Body of pancreas (tissue), 4 donors: ENCODE data around the gene CD22. TPM values are rescaled to one million over a fixed set of nuclear protein-coding genes. Genes with fewer than 3 reads are reported as not detected.
"Not testable (repeated sequence)": the region's sequence is repeated elsewhere in the genome, so short reads cannot be mapped to it uniquely, and the experiment has no call there.

Source experiments
- ATAC-seq: fragments of 150-250 bp; one replicate; pipeline ENCODE4 v1.9.1; 2016
- DNase-seq, 4 donors: peaks; one replicate each; pipeline ENCODE4 v3.0.0-alpha.2; 2019
- H3K27ac ChIP-seq, 4 donors: fragments of 200-600 bp; sonication (generic); 1 replicate in 3 of 4; 2 replicates in 1 of 4; pipeline versions ENCODE4 v1.5.1 to v1.6.1; 2016 to 2019; ENCODE audit warnings: mild to moderate bottlenecking in 1 of 4, mixed read lengths in 1 of 4, moderate library complexity in 1 of 4
- H3K27me3 ChIP-seq, 2 donors: fragments of 200-600 bp; sonication (generic); one replicate each; pipeline ENCODE4 v1.6.0; 2016; ENCODE audit warnings: mild to moderate bottlenecking in 1 of 2
- H3K36me3 ChIP-seq, 2 donors: fragments of 200-600 bp; sonication (generic); replicated peaks in 1 of 2; 2 replicates each; pipeline ENCODE4 v1.5.1; 2016; ENCODE audit warnings: low read depth in 2 of 2; ENCODE audit not compliant: insufficient read depth in 1 of 2
- H3K4me1 ChIP-seq: fragments of 200-600 bp; sonication (generic); one replicate; pipeline ENCODE4 v1.6.0; 2016
- H3K4me3 ChIP-seq, 2 donors: fragments of 200-600 bp; sonication (generic); 1 replicate in 1 of 2; 2 replicates in 1 of 2; pipeline ENCODE4 v1.5.1; 2016 to 2019
- H3K9me3 ChIP-seq, 3 donors: fragments of 200-600 bp; sonication (generic); 1 replicate in 2 of 3; 2 replicates in 1 of 3; pipeline ENCODE4 v1.5.1; 2016
- POLR2A ChIP-seq, 3 donors: fragments of 450-650 bp; IDR thresholded peaks; one replicate each; pipeline ENCODE4 v1.6.1; 2016; ENCODE audit warnings: antibody characterized with exemption in 3 of 3, mild to moderate bottlenecking in 2 of 3
- WGBS, 2 donors: methylation state at CpG; one replicate each; pipeline ENCODE4 v1.1.5; 2017; 5-methylcytosine and 5-hydroxymethylcytosine counted together
- intact Hi-C: fragments of 100-400 bp; cut with DNase I; formaldehyde crosslinking; loops from one replicate; pipeline ENCODE4 v1.15.1; 2023
- total RNA-seq, 2 donors: library from RNA; depleted of rRNA; stranded (reverse); fragments of >200 nt; gene quantifications; one replicate each; pipeline ENCODE4 v1.1.0, GENCODE V29; 2016
- TF ChIP-seq, protein P1 (sequence below), 7 experiments: fragments of 450-650 bp in 4 of 7; fragments of 200-600 bp in 3 of 7; sonication (generic) in 3 of 7; IDR thresholded peaks; one replicate each; pipeline ENCODE4 v1.5.1; 2016 to 2019; ENCODE audit warnings: antibody characterized with exemption in 7 of 7

CD22 gene
- total RNA-seq, 2 donors from 2014 or later: 0.52 to 3.0 TPM

DNA sequence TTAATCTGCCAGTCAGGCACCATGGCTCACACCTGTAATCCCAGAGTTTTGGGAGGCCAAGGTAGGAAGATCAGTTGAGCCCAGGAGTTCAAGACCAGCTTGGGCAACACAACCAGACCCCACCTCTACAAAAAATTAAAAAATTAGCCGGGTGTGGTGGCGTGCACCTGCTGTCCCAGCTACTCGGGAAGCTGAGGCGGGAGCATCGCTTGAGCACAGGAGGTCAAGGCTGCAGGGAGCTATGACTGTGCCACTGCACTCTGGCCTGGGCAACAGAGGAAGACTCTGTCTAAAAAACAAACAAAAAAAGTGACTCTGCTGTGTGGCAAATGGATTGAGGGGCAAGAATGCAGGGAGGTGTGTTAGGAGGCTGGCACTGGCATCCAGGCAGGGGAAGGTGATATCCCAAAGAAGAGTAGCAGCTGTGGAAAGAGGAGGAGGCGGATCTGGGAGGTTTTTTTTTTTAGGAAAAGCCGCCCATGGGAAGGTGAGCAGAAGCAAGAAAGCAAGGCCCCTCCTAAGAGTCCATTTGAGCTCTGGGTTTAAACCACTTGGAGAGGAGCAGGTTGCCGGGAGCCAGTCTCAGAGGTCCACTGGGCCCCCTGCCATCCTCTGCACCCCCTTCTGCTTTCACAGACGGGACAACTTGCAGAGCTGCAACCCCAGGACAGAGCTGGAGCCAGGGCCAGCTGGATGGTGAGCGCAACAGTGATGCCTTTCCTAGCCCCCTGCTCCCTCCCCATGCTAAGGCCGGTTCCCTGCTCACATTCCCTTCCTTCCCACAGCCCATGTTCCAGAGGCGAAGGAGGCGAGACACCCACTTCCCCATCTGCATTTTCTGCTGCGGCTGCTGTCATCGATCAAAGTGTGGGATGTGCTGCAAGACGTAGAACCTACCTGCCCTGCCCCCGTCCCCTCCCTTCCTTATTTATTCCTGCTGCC is 44.6 kb upstream of the CD22 start:
- ATAC-seq (no peak), DNase-seq (no peak)
- no peaks in the 10 kb centered on the region for H3K36me3 ChIP-seq
- no peak overlapping the region for H3K4me3 ChIP-seq
- TF ChIP-seq POLR2A (IDR thresholded peaks at IDR 0.05): peak in 1 of 3 donors; percentile 12
- TF ChIP-seq, protein P1, sequence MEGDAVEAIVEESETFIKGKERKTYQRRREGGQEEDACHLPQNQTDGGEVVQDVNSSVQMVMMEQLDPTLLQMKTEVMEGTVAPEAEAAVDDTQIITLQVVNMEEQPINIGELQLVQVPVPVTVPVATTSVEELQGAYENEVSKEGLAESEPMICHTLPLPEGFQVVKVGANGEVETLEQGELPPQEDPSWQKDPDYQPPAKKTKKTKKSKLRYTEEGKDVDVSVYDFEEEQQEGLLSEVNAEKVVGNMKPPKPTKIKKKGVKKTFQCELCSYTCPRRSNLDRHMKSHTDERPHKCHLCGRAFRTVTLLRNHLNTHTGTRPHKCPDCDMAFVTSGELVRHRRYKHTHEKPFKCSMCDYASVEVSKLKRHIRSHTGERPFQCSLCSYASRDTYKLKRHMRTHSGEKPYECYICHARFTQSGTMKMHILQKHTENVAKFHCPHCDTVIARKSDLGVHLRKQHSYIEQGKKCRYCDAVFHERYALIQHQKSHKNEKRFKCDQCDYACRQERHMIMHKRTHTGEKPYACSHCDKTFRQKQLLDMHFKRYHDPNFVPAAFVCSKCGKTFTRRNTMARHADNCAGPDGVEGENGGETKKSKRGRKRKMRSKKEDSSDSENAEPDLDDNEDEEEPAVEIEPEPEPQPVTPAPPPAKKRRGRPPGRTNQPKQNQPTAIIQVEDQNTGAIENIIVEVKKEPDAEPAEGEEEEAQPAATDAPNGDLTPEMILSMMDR (IDR thresholded peaks at IDR 0.05): no peak
- no peak overlapping the region for H3K27ac ChIP-seq
- H3K4me1 ChIP-seq: peaks cover 44% of the 10 kb centered on the region
- no peaks in the 10 kb centered on the region for H3K27me3 ChIP-seq
- intact Hi-C loops: no loop called here
- no peaks in the 10 kb centered on the region for H3K9me3 ChIP-seq
- 76 to 86% methylated on average over 17 of the region's 17 CpGs for WGBS, 2 donors

DNA sequence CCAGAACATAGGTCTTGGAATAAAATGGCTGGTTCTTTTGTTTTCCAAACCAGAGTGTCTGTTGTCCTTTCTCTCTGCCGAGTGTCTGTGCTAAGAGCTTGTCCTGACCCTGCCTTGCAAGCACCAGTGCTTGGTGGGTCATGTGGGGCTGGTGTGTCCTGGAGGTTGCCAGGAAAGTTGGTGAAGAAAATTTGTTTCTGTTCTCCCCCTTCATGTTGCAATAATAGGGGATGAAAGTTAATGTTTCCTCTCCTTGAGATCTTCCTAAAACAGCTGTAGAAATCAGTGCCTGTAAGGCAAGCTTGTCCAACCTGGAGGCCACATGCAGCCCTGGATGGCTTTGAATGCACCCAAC is 43.9 kb upstream of the CD22 start:
- intact Hi-C loops: no loop called here

DNA sequence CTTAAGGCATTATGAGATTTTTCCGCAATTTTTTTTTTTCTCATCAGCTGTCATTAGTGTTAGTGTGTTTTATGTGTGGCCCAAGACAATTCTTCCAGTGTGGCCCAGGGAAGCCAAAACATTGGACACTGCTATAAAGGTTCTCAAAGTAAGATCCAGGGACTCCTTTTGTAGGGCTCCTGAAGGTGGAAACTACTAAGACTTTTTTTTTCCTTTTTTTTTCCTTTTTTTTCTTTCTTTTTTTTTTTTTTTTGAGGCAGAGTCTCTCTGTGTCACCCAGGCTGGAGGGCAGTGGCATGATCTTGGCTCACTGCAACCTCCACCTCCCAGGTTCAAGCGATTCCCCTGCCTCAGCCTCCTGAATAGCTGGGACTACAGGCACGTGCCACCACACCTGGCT is 43.5 kb upstream of the CD22 start:
- intact Hi-C loops, H3K36me3 ChIP-seq, H3K27me3 ChIP-seq, ATAC-seq, H3K27ac ChIP-seq, DNase-seq, H3K4me3 ChIP-seq, H3K9me3 ChIP-seq: not testable (repeated sequence)
- 84 to 88% methylated on average over 3 of the region's 3 CpGs for WGBS, 2 donors
- peaks cover 34% of the 10 kb centered on the region for H3K4me1 ChIP-seq

More for the DNA sequence above, 43.9 kb upstream of the CD22 start:
- no peak for DNase-seq
- Histone ChIP-seq H3K27ac (no peak overlapping the region), H3K4me1 (peaks cover 38% of the 10 kb centered on the region), H3K4me3 (no peak overlapping the region), H3K27me3 (no peaks in the 10 kb centered on the region), H3K36me3 (no peaks in the 10 kb centered on the region), H3K9me3 (no peaks in the 10 kb centered on the region)
- WGBS, 2 donors: 27 to 56% methylated on average over 1 of the region's 1 CpG
- no peak for ATAC-seq
- TF ChIP-seq POLR2A (IDR thresholded peaks at IDR 0.05): no peak
- TF ChIP-seq, protein P1 (IDR thresholded peaks at IDR 0.05): no peak

DNA sequence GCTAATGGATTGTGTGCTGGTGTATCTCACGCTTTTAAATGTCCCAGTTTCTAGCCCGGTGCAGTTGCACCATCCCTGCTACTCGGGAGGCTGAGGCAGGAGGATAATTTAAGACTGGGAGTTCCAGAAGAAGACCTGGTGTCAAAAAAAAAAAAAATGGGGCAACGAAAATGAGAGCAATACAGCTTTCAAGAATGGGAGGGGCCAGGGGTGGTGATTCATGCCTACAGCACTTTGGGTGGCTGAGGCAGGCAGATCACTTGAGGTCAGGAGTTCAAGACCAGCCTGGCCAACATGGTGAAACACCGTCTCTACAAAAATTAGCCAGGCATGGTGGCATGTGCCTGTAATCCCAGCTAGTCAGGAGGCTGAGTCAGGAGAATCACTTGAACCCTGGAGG is 42.9 kb upstream of the CD22 start:
- H3K36me3 ChIP-seq, ATAC-seq, H3K27me3 ChIP-seq, H3K4me3 ChIP-seq, DNase-seq, H3K9me3 ChIP-seq, intact Hi-C loops, H3K27ac ChIP-seq: not testable (repeated sequence)
- 85 to 86% methylated on average over 5 of the region's 5 CpGs for WGBS, 2 donors
- TF ChIP-seq POLR2A (IDR thresholded peaks at IDR 0.05): peak in 1 of 3 donors; percentile 34
- peaks cover 28% of the 10 kb centered on the region for H3K4me1 ChIP-seq

DNA sequence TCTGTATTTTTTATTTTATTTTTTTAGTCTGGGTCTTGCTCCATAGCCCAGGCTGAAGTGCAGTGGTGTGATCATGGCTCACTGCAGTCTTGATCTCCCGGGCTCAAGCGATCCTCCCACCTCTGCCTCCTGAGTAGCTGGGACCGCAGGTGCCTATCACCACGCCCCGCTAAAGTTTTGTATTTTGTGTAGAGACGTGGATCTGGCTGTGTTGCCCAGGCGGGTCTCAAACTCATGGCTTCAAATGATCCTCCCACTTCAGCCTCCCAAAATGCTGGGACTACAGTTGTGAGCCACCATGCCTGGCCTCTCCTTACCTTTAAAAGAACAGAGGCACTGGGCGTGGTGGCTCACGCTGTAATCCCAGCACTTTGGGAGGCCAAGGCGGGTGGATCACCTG is 41.3 kb upstream of the CD22 start:
- TF ChIP-seq, protein P1 (IDR thresholded peaks at IDR 0.05): no peak
- TF ChIP-seq POLR2A (IDR thresholded peaks at IDR 0.05): no peak
- no peaks in the 10 kb centered on the region for H3K27me3 ChIP-seq
- DNase-seq (no peak), ATAC-seq (no peak)
- peaks cover 12% of the 10 kb centered on the region for H3K4me1 ChIP-seq
- no peaks in the 10 kb centered on the region for H3K9me3 ChIP-seq
- no peak overlapping the region for H3K27ac ChIP-seq
- 87 to 92% methylated on average over 7 to 10 of the region's 10 CpGs for WGBS, 2 donors
- no peaks in the 10 kb centered on the region for H3K36me3 ChIP-seq
- intact Hi-C loops: no loop called here
- no peak overlapping the region for H3K4me3 ChIP-seq
